Neural progenitor cell (in vitro differentiated cells): ENCODE measurements around the gene CADPS. TPM values are rescaled to one million over a fixed set of nuclear protein-coding genes. Genes with fewer than 3 reads are reported as not detected.

Experiments used
- DNase-seq: peaks from one replicate; pipeline ENCODE4 v3.0.0-alpha.2; 2016; ENCODE audit warnings: low spot score
- H2AFZ ChIP-seq: fragments of 200-600 bp; sonication (generic); replicated peaks from 2 replicates; pipeline ENCODE4 v1.6.1; 2016; ENCODE audit warnings: antibody characterized with exemption
- H3F3A ChIP-seq: fragments of 200-600 bp; sonication (generic); 2 replicates; pipeline ENCODE4 v1.6.1; 2016; ENCODE audit warnings: antibody characterized with exemption, low read depth
- H3K27ac ChIP-seq: fragments of 200-600 bp; sonication (generic); 2 replicates; pipeline ENCODE4 v1.5.1; 2016; ENCODE audit warnings: mild to moderate bottlenecking
- H3K27me3 ChIP-seq: fragments of 200-600 bp; sonication (generic); 2 replicates; pipeline ENCODE4 v1.6.1; 2016; ENCODE audit warnings: mild to moderate bottlenecking, moderate library complexity
- H3K36me3 ChIP-seq: fragments of 200-600 bp; sonication (generic); 2 replicates; pipeline ENCODE4 v1.5.1; 2016
- H3K4me1 ChIP-seq: fragments of 200-600 bp; sonication (generic); 2 replicates; pipeline ENCODE4 v1.6.1; 2016; ENCODE audit warnings: mixed run types
- H3K4me2 ChIP-seq: fragments of 200-600 bp; sonication (generic); 2 replicates; pipeline ENCODE4 v1.6.1; 2016
- H3K4me3 ChIP-seq: fragments of 200-600 bp; sonication (generic); 2 replicates; pipeline ENCODE4 v1.5.1; 2016
- H3K79me2 ChIP-seq: fragments of 200-600 bp; sonication (generic); 2 replicates; pipeline ENCODE4 v1.6.1; 2016; ENCODE audit warnings: low read depth
- H3K9ac ChIP-seq: fragments of 200-600 bp; sonication (generic); 2 replicates; pipeline ENCODE4 v1.6.1; 2016
- H3K9me3 ChIP-seq: fragments of 200-600 bp; sonication (generic); 2 replicates; pipeline ENCODE4 v1.5.1; 2016; ENCODE audit warnings: low read depth
- H4K20me1 ChIP-seq: fragments of 200-600 bp; sonication (generic); 2 replicates; pipeline ENCODE4 v1.6.1; 2016; ENCODE audit warnings: low read depth
- H3K27ac Mint-ChIP-seq: 3 replicates; pipeline ENCODE4 v1.8.0; 2021; ENCODE audit warnings: mixed read lengths
- H3K27me3 Mint-ChIP-seq: 2 replicates; pipeline ENCODE4 v1.8.0; 2022; ENCODE audit warnings: low read depth, mild to moderate bottlenecking, inconsistent platforms, moderate library complexity, mixed read lengths; ENCODE audit not compliant: insufficient read depth
- H3K36me3 Mint-ChIP-seq: 3 replicates; pipeline ENCODE4 v1.8.0; 2021; ENCODE audit warnings: mixed read lengths
- H3K4me1 Mint-ChIP-seq: 3 replicates; pipeline ENCODE4 v1.8.0; 2021; ENCODE audit warnings: mixed read lengths
- H3K4me3 Mint-ChIP-seq: 3 replicates; pipeline ENCODE4 v1.8.0; 2021; ENCODE audit warnings: mild to moderate bottlenecking, moderate library complexity, mixed read lengths
- H3K9me3 Mint-ChIP-seq: 3 replicates; pipeline ENCODE4 v1.8.0; 2020; ENCODE audit warnings: mixed read lengths
- EZH2 ChIP-seq: fragments of 200-600 bp; sonication (generic); IDR thresholded peaks from 2 replicates; pipeline ENCODE4 v1.6.1; 2017; ENCODE audit warnings: antibody characterized with exemption, mild to moderate bottlenecking, moderate library complexity
- EZH2phosphoT487 ChIP-seq: fragments of 200-600 bp; sonication (generic); IDR thresholded peaks from 2 replicates; pipeline ENCODE4 v1.6.1; 2017; ENCODE audit warnings: antibody characterized with exemption
- total RNA-seq: library from RNA; depleted of rRNA; stranded (reverse); fragments of >200 nt; gene quantifications from 2 replicates; pipeline ENCODE4 v1.2.3, GENCODE V29; 2015; ENCODE audit warnings: low replicate concordance
- TF ChIP-seq, protein P1 (sequence below): fragments of 200-600 bp; sonication (generic); IDR thresholded peaks from 2 replicates; pipeline ENCODE4 v1.5.1; 2017; ENCODE audit warnings: antibody characterized with exemption, mild to moderate bottlenecking

The CADPS gene
- total RNA-seq, 1 donor from 2014 or later = 17.3 TPM

DNA sequence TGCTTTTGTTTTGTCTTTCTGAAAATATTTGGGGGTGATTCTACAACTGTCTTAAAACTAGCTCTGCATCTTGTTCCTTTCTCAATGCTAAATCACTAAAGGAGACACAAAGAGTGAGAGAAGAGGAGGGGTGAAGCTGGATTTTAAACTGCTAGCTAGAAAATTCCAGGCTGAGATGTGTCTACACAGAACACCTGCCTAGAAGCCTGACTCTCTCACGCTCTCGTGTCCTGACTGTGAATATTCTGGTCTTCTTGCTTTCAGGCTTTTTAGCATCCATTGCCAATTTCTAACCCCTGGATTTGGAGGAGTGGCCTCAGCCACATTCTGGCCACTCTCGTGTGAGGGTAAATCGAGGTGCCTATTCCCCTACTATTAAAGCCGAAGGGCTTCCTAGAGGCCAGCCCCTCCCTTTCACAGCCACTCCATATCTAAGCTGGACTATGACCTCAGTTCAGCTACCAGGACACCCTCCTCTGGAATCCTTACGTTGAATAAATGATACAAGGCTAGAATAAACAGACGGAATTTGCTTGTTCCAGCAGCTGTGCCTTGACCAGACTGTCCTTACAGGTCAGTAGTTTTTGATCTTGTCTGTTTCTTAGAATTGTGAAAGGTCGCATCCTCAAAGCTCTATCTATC lies 353.6 kb downstream of the CADPS start:
- Histone ChIP-seq H3K27ac (no peak overlapping the region), H3K9me3 (no peaks in the 10 kb centered on the region), H2AFZ (no peak overlapping the region), H3K9ac (no peak overlapping the region), H3K4me1 (no peaks in the 10 kb centered on the region), H3K4me3 (no peak overlapping the region), H3F3A (no peaks in the 10 kb centered on the region), H3K4me2 (no peak overlapping the region), H3K36me3 (no peaks in the 10 kb centered on the region), H3K79me2 (no peaks in the 10 kb centered on the region), H3K27me3 (no peaks in the 10 kb centered on the region), H4K20me1 (no peaks in the 10 kb centered on the region)
- no peaks in the 10 kb centered on the region for H3K9me3 Mint-ChIP-seq
- no peaks in the 10 kb centered on the region for H3K36me3 Mint-ChIP-seq
- TF ChIP-seq, protein P1, sequence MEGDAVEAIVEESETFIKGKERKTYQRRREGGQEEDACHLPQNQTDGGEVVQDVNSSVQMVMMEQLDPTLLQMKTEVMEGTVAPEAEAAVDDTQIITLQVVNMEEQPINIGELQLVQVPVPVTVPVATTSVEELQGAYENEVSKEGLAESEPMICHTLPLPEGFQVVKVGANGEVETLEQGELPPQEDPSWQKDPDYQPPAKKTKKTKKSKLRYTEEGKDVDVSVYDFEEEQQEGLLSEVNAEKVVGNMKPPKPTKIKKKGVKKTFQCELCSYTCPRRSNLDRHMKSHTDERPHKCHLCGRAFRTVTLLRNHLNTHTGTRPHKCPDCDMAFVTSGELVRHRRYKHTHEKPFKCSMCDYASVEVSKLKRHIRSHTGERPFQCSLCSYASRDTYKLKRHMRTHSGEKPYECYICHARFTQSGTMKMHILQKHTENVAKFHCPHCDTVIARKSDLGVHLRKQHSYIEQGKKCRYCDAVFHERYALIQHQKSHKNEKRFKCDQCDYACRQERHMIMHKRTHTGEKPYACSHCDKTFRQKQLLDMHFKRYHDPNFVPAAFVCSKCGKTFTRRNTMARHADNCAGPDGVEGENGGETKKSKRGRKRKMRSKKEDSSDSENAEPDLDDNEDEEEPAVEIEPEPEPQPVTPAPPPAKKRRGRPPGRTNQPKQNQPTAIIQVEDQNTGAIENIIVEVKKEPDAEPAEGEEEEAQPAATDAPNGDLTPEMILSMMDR = no peak
- TF ChIP-seq EZH2 = no peak
- no peak for DNase-seq
- no peak overlapping the region for H3K4me3 Mint-ChIP-seq
- no peaks in the 10 kb centered on the region for H3K4me1 Mint-ChIP-seq
- no peak overlapping the region for H3K27ac Mint-ChIP-seq
- no peaks in the 10 kb centered on the region for H3K27me3 Mint-ChIP-seq

DNA sequence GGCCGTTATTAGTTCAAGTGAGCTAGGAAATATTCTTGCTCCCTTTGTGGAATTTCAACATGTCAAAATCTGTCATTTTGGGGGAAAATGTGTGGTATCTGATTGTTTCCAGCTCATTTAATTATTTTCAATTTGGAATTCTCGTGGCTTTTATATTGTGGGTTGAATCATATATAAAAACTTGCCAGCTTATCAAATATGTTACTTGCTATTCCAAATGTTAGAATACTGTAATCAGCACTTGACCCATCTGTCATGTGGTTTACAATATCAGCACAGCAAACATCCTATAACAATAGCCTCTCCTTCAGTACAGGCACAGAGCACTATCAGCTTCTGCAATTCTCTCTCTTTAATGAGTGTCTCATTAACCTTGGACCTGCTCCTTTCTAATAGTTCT lies 371.7 kb downstream of the CADPS start:
- no peaks in the 10 kb centered on the region for H3K79me2 ChIP-seq
- no peak overlapping the region for H3K27ac ChIP-seq
- TF ChIP-seq EZH2 (no peak), EZH2phosphoT487 (no peak)
- TF ChIP-seq, protein P1 = no peak
- no peak for DNase-seq
- no peak overlapping the region for H2AFZ ChIP-seq
- Mint-ChIP-seq H3K9me3 (no peaks in the 10 kb centered on the region), H3K27me3 (peaks cover 3% of the 10 kb centered on the region), H3K27ac (no peak overlapping the region), H3K36me3 (no peaks in the 10 kb centered on the region), H3K4me1 (no peaks in the 10 kb centered on the region), H3K4me3 (no peak overlapping the region)
- H3K4me2 ChIP-seq = no peak overlapping the region
- H3F3A ChIP-seq = no peaks in the 10 kb centered on the region
- no peaks in the 10 kb centered on the region for H3K4me1 ChIP-seq
- H3K27me3 ChIP-seq = no peaks in the 10 kb centered on the region
- no peaks in the 10 kb centered on the region for H4K20me1 ChIP-seq
- H3K9me3 ChIP-seq = no peaks in the 10 kb centered on the region
- H3K9ac ChIP-seq = no peak overlapping the region
- H3K4me3 ChIP-seq = no peak overlapping the region
- no peaks in the 10 kb centered on the region for H3K36me3 ChIP-seq

DNA sequence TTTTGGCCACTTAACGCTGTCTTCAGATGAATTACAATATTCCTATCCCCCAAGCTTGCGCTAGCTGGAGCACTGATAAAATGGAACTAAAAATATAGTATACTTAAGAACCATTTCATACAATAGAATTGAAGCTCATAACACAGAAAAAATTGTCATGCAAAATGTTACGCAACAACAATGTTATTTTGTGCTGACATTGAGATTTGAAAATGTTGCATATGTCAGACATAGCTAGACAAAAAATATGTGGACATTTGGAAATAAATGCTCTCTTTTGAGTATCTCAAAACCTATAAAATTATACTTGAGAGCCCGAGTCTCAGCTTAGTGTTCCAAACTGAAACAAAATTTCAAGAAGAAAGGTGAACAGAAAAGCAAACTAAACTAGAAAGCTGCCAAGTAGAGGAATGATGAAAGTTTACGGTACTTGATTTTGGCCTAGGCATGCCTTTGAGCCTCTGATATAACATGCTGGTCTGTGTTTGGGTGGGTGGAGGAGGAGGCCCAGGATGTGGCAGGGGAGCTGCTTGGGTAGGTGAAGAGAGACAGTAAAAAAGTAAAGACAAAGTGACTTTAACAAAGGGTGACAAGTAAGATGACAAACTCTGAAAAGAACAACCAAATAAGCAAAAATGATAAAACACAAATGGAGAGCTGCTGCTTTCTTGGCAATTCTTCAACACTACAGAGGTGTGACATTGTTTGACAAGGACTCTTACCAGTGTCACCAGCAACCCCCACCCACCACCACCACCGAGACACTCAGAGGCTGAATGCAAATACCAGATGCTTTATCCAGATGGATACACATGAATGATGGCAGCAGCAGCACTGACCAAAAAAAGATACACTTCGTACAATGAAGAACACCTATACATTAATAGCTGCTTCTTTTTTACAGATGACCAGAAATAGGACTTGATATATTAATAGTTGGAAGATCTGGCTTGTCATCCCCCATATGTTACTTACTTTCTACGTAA lies 372.6 kb downstream of the CADPS start:
- Mint-ChIP-seq H3K4me1 (no peaks in the 10 kb centered on the region), H3K36me3 (no peaks in the 10 kb centered on the region), H3K4me3 (no peak overlapping the region), H3K27me3 (peaks cover 3% of the 10 kb centered on the region), H3K27ac (no peak overlapping the region), H3K9me3 (no peaks in the 10 kb centered on the region)
- Histone ChIP-seq H3K79me2 (no peaks in the 10 kb centered on the region), H3K27ac (no peak overlapping the region), H3K4me2 (no peak overlapping the region), H3K36me3 (no peaks in the 10 kb centered on the region), H4K20me1 (no peaks in the 10 kb centered on the region), H2AFZ (no peak overlapping the region), H3K9me3 (no peaks in the 10 kb centered on the region), H3K9ac (no peak overlapping the region), H3K4me3 (no peak overlapping the region), H3K27me3 (no peaks in the 10 kb centered on the region), H3K4me1 (no peaks in the 10 kb centered on the region), H3F3A (no peaks in the 10 kb centered on the region)
- TF ChIP-seq EZH2 (no peak), EZH2phosphoT487 (no peak)
- TF ChIP-seq, protein P1 = no peak
- DNase-seq = no peak
